D721Med (cell line): ENCODE measurements around the gene IFI27L1.
A peak's percentile ranks its signal among the peaks of the same experiment; 100 is the strongest.

Source experiments
- DNase-seq: peaks from one replicate; pipeline ENCODE4 v3.0.0; 2011; ENCODE audit warnings: low spot score; ENCODE audit not compliant: insufficient read length
- FAIRE-seq: peaks from 2 replicates; lab custom pipeline; 2011; peaks lifted over from hg19 to GRCh38; lab: Jason Lieb, UNC
- CTCF ChIP-seq: IDR thresholded peaks from 2 replicates; pipeline ENCODE4 v1.5.1; 2012; ENCODE audit warnings: mild to moderate bottlenecking, control low read depth; ENCODE audit not compliant: insufficient read depth; ENCODE audit errors: missing control alignments

IFI27L1 gene

GRCh38 chr14:94048691-94049624 is 32.2 kb upstream of the IFI27L1 start:
- no peak for TF ChIP-seq CTCF
- DNase-seq, result peak; percentile 72
- FAIRE-seq, result peak; percentile 90

DNA sequence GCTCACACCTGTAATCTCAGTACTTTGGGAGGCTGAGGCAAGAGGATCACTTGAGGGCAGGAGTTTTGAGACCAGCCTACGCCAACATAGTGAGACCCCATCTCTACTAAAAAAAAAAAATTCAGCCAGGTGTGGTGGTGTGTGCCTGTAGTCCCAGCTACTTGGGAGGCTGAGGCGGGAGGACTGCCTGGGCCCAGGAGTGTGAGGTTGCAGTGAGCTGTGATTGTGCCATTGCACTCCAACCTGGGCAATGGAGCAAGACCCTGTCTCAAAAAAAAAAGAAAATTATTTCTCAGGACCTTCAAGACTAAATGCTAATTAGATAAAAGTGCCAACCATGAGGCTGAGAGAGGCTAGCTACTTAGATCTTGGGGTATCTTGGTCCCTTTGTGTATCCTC is 31.5 kb upstream of the IFI27L1 start:
- FAIRE-seq, result no peak
- no peak for DNase-seq
- TF ChIP-seq CTCF, result no peak

DNA sequence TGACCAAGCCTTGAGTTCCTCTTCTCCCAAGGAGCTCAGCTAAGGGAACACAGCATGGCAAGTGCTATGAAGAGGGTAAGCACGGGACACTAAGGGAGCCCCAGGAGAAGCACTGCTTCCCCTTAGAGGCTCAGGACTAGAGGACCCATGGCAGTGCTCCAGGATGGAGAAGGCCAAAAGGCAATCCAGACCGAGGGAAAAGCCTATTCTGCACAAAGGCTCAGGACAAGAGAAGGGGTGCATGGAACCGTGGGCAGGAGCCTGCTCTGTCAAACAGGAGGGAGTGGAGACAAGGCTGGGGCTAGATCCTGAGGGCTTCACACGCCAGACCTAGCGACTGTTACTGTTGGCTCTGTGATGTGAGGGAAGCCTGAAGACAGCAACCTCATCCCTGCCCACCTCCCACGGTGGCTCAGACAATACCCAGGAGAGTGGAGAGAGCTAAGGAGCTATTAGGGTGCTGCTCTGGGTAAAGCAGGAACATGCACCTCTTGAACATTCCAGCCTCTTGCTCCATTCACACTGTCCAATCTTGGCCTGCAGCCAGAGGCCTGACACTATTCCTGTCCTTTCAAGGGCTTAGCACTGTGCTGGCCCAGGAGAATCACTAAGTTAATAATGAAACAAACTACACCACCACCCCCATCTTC is 30.8 kb upstream of the IFI27L1 start:
- no peak for FAIRE-seq
- DNase-seq, result no peak
- no peak for TF ChIP-seq CTCF

DNA sequence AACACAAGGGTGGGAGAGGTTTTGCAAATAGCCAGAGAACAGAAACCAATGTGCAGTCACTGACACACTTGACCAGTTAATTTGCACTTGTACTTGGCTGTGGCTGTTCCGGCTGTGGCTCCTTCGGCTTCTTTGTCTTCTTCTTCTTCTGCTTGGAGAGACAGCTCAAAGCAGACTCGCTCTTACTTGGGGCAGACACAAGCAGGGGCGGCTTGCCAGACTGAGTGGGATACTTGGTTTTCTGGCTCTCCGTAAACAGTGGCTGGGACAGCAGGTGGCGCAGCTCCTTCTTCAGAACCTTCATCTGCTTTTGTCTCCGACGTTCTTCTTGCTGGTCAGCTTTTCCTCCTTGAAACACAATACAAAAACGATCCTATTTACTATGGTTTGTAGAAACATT is 30.0 kb upstream of the IFI27L1 start:
- DNase-seq, result no peak

DNA sequence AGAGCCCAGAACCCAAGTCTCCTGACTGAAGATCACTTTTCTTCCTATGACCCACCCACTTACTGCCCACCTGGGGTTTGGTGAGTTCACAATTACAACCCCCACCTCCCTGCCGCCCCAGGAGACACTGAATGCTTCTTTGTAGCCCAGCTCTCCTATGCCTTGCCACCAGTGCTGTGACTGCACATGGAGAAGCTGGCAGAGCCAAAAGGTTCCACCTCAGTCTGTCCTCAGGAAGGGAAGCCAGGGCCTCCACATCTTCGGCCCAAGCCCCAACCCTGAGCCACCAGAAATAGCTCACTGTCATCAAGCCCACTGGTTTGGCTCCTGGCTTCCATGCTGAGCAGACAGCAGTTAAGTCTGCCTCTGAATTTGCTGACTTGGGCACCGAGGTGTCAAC is 29.3 kb upstream of the IFI27L1 start:
- FAIRE-seq (no peak), DNase-seq (no peak)
- TF ChIP-seq CTCF, result no peak

More for the DNA sequence above, 30.0 kb upstream of the IFI27L1 start:
- FAIRE-seq, result no peak
- TF ChIP-seq CTCF, result peak; percentile 52

- DNase-seq (no peak), FAIRE-seq (no peak)
- no peak for TF ChIP-seq CTCF
Measured at GRCh38 chr14:94052199-94052598, 28.9 kb upstream of the IFI27L1 start.
